GM19467 (cell line): ENCODE measurements around the gene NBEAL1.
"Not testable (repeated sequence)": the region's sequence is repeated elsewhere in the genome, so short reads cannot be mapped to it uniquely, and the experiment has no call there.

Experiments used
- ATAC-seq: cut with Tn5 transposase; IDR thresholded peaks from one replicate; pipeline ENCODE4 v1.9.1; 2021; ENCODE audit warnings: mild to moderate bottlenecking, moderate library complexity; ENCODE audit not compliant: unreplicated experiment

NBEAL1 gene

DNA sequence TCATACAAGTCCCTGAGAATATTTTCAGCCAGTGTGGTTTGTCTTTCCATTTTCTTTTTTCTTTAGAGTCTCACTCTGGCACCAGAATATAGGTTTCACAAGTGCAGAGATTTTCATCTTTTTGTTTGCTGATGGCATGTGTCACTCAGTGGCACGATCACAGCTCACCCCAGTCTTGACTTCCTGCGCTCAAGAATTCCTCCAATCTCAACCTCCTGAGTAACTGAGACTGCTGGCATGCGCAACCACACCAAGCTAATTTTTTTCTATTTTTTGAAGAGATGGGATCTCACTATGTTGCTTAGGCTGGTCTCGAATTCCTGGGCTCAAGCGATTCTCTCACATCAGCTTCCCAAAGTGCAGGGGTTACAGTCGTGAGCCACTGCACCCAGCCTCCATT, 23.9 kb downstream of the NBEAL1 start:
- ATAC-seq, result no peak

GRCh38 chr2:203039211-203039610, 24.5 kb downstream of the NBEAL1 start:
- not testable (repeated sequence) for ATAC-seq

DNA sequence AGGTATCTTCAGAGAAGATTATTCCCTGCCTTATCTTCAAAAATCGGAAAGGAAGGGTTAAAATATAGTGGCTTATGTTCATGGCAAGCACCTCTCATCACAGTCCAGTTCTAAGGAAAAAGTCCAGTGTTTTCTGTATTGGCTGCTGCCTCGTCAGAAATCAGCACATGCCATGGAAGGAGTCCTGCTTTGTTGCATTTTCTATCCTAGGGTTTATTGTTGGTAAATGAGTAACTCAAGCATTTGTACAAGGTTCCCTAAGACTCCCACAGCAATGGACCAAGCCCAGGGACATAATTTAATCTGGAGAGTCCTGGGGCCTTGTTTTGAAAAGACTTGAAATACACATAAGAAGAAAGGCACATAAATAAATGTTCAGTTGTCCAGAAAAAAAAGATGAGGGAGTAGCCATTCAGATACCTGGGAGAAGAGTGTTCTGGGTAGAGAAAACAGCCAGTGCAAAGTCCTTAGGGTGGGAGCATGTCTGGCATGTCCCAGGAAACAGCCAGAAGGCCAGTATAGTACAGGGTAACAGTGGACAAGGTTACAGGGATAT, 26.4 kb downstream of the NBEAL1 start:
- ATAC-seq, result no peak

GRCh38 chr2:203042178-203042577, 27.5 kb downstream of the NBEAL1 start:
- ATAC-seq, result no peak

- no peak for ATAC-seq
Observed at GRCh38 chr2:203043226-203043625, 28.6 kb downstream of the NBEAL1 start.

- no peak for ATAC-seq
Observed at GRCh38 chr2:203045867-203046266, 31.2 kb downstream of the NBEAL1 start.

GRCh38 chr2:203052539-203052938, 37.9 kb downstream of the NBEAL1 start:
- no peak for ATAC-seq

DNA sequence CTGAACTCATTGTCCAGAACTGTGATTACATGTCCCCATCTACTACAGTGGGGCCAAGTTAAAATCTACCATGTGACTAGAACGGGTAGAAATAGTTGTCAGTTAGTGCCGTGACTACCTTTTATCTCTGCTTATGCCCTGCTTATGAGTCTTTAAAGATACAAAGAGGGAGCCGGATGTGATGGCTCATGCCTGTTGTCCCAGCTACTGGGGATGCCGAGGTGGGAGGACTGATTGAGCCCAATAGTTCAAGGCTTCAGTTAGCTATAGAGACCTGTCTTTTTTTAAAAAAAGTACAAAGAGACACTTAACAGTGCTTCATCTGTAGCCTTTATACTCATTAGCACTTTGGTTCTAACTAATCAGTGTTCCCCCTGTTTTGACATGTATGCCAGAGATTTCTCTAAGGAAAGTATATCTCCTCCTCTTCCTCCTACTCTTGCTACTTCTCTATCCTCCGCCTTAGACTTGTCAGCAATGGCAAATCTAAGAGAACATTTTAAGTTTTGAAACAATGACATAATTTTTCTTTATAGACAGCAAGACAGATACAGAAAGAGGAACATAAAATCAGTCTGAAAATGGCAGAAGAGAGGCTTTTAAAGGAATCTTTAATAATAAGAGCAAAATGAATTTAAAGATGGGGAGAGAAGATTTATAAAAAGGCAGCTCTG, 45.0 kb downstream of the NBEAL1 start:
- no peak for ATAC-seq

DNA sequence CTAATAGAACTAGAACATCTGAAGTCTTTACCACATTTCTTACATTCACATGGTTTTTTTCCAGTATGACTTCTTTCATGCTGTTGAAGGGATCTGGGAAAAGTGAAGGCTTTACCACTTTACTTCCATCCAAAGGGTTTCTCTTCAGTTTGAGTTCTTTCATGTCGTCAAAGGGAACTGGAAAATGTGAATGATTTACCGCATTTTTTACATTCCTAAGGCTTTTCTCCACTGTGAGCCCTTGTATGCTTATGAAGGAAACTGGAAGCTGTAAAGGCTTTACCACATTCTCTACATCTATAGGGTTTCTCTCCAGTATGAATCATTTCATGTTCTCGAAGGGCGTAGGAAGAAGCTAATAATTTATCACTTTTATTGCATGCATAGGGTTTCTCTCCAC, 46.7 kb downstream of the NBEAL1 start:
- no peak for ATAC-seq

- no peak for ATAC-seq
Observed at GRCh38 chr2:203062126-203062525, 47.5 kb downstream of the NBEAL1 start.

DNA sequence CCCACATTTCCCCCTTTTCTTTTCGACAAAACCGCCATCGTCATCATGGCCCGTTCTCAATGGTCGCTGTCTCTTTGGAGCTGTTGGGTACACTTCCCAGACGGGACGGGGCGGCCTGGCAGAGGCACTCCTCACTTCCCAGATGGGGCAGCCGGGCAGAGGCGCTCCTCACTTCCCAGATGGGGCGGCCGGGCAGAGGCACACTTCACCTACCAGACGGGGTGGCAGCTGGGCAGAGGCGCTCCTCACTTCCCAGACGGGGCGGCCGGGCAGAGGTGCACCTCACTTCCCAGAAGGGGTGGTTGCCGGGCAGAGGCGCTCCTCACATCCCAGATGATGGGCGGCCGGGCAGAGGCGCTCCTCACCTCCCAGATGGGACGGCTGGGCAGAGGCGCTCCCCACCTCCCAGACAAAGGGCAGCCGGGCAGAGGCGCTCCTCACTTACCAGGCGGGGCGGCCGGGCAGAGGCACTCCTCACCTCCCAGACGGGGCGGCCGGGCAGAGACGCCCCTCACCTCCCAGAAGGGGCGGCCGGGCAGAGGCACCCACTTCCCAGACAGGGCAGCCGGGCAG, 51.9 kb downstream of the NBEAL1 start:
- ATAC-seq, result not testable (repeated sequence)

GRCh38 chr2:203070701-203071100, 56.0 kb downstream of the NBEAL1 start:
- ATAC-seq, result no peak

- ATAC-seq, result no peak
Observed at GRCh38 chr2:203071148-203071547, 56.5 kb downstream of the NBEAL1 start.

DNA sequence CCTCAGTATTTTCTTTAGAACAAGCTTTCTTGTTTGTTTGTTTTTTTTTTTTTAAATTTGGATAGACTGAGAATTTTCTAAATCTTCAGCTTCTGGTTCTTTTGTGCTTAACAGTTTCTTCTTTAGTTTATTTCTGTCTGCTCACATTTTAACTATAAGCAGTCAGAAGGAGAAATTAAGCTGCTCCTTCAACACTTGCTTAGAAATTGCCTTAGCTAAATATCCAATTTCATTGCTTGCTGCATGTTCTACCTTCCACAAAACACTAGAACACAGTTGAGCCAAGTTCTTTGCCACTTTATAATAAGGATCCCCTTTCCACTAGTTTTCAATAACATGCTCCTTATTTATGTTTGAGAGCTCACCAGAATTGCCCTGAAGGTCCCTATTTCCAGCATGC, 57.7 kb downstream of the NBEAL1 start:
- no peak for ATAC-seq

DNA sequence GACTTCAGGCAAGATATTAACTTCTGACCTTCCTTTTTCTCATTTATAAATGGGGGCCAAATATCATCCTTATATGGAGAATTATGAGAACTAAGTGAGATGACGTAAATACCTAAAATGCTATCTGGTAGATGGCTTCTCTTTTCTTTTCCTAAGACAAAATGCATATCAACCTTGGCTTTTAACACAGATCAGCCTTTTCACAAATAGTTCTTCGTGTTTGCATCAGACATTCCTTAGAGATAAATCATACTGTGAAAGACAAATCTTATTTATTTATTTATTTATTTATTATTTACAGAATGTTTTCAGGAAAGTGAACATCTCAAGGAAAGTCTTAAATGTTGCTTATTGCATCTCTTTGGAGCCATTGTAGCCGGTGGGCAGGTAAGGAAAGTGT, 62.8 kb downstream of the NBEAL1 start:
- no peak for ATAC-seq

- no peak for ATAC-seq
Observed at GRCh38 chr2:203080447-203081045, 65.9 kb downstream of the NBEAL1 start.

GRCh38 chr2:203083328-203083727, 68.7 kb downstream of the NBEAL1 start:
- no peak for ATAC-seq

DNA sequence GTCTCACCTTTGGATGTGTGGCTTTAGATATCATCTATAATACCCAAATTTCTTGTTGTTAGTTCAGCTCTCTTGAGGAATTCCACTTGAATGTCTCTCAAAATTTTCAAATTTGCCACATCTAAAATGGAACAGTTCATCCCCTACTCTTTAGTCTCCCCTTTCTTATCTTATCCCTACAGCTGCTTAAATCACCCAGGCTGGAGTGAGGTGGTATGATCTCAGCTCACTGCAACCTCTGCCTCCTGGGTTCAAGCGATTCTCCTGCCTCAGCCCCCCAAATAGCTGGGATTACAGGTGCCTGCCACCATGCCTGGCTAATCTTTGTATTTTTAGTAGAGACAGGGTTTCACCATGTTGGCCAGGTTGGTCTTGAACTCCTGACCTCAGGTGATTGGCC, 71.7 kb downstream of the NBEAL1 start:
- not testable (repeated sequence) for ATAC-seq

GRCh38 chr2:203090721-203091120, 76.0 kb downstream of the NBEAL1 start:
- not testable (repeated sequence) for ATAC-seq

DNA sequence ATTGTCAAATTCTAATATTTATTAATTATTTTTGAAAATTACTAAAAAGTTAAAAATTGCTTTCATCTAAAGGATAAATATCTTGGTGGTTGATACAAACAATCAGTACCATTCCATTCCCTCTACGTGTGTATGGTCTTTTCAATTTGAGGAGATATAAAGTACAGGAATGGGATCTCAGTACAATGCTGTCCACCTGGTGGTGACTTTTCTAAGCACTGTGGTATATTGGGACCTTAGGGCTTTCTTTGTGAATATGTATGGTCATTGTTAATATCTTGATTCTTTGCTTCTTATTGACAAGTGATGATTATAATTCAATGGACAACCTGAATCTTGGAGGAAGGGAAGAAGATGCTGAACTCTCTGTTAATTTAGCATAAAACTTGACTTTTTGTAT, 83.1 kb downstream of the NBEAL1 start:
- no peak for ATAC-seq

- not testable (repeated sequence) for ATAC-seq
Observed at GRCh38 chr2:203102357-203102756, 87.7 kb downstream of the NBEAL1 start.

DNA sequence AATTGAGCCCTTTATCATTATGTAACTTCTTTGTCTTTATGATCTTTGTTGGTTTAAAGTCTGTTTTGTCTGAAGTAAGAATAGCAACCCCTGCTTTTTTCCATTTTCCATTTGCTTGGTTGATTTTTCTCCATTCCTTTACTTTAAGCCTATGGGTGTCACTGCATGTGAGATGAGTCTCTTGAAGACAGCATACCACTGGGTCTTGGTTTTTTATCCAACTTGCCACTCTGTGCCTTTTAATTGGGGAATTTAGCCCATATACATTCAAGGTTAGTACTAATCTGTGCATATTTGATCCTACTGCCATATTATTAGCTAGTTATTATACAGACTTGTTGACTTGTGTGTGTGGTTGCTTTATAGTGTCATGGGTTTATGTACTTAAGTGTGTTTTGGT, 89.6 kb downstream of the NBEAL1 start:
- no peak for ATAC-seq
